Fibroblast of lung (primary cell): ENCODE results near the gene SLC16A14. TPM values are rescaled to one million over a fixed set of nuclear protein-coding genes. Genes with fewer than 3 reads are reported as not detected.

Experiments
- DNase-seq, 2 donors: peaks; one replicate each; pipeline versions ENCODE4 v3.0.0 to v3.0.0-alpha.2; 2010; ENCODE audit warnings: low read depth in 2 of 2
- H2AFZ ChIP-seq: 2 replicates; pipeline ENCODE4 v1.5.1; 2012; ENCODE audit warnings: low read length, control low read depth, inconsistent platforms
- H3K27ac ChIP-seq: 2 replicates; pipeline ENCODE4 v1.5.1; 2011; ENCODE audit warnings: low read length, control low read depth; ENCODE audit not compliant: insufficient read depth
- H3K27me3 ChIP-seq: 2 replicates; pipeline ENCODE4 v1.5.1; 2011; ENCODE audit warnings: mild to moderate bottlenecking, low read length; ENCODE audit not compliant: control insufficient read depth, insufficient read depth
- H3K36me3 ChIP-seq: 2 replicates; pipeline ENCODE4 v1.5.1; 2011; ENCODE audit warnings: low read length; ENCODE audit not compliant: control insufficient read depth, insufficient read depth
- H3K4me1 ChIP-seq: 2 replicates; pipeline ENCODE4 v1.5.1; 2011; ENCODE audit warnings: low read length; ENCODE audit not compliant: control insufficient read depth, insufficient read depth; ENCODE audit errors: extremely low read depth
- H3K4me2 ChIP-seq: 2 replicates; pipeline ENCODE4 v1.5.1; 2011; ENCODE audit warnings: low read length, control low read depth; ENCODE audit not compliant: insufficient read depth; ENCODE audit errors: extremely low read depth
- H3K4me3 ChIP-seq, 4 experiments: fragments of 200-600 bp in 1 of 4; sonication (generic) in 1 of 4; replicated peaks in 1 of 4; 2 replicates each; pipeline ENCODE4 v1.5.1; 2011 to 2016; ENCODE audit warnings: low read length in 4 of 4, low read depth in 3 of 4, mild to moderate bottlenecking in 3 of 4, control low read depth in 2 of 4, inconsistent platforms in 1 of 4, mixed read lengths in 1 of 4; ENCODE audit not compliant: insufficient read depth in 1 of 4; ENCODE audit errors: control extremely low read depth in 1 of 4
- H3K79me2 ChIP-seq: 2 replicates; pipeline ENCODE4 v1.5.1; 2012; ENCODE audit warnings: mild to moderate bottlenecking, low read length, inconsistent platforms; ENCODE audit not compliant: control insufficient read depth, insufficient read depth
- H3K9ac ChIP-seq: 2 replicates; pipeline ENCODE4 v1.5.1; 2011; ENCODE audit warnings: mild to moderate bottlenecking, low read length, control low read depth; ENCODE audit not compliant: insufficient read depth
- H3K9me3 ChIP-seq: 2 replicates; pipeline ENCODE4 v1.5.1; 2012; ENCODE audit warnings: low read depth, low read length; ENCODE audit not compliant: control insufficient read depth, insufficient read depth
- H4K20me1 ChIP-seq: 2 replicates; pipeline ENCODE4 v1.5.1; 2011; ENCODE audit warnings: low read length; ENCODE audit not compliant: control insufficient read depth, insufficient read depth; ENCODE audit errors: extremely low read depth
- CTCF ChIP-seq, 2 donors: IDR thresholded peaks in 1 of 2; conservative IDR thresholded peaks in 1 of 2; 1 replicate in 1 of 2; 2 replicates in 1 of 2; pipeline ENCODE4 v1.5.1; 2011 to 2012; ENCODE audit warnings: low read length in 2 of 2, control low read depth in 1 of 2, inconsistent platforms in 1 of 2, low read depth in 1 of 2, mild to moderate bottlenecking in 1 of 2
- EZH2 ChIP-seq: IDR thresholded peaks from 2 replicates; pipeline ENCODE4 v1.5.1; 2012; ENCODE audit warnings: low read length, control low read depth, mild to moderate bottlenecking; ENCODE audit errors: missing control alignments
- polyA plus RNA-seq, 2 donors: library from polyadenylated mRNA; depleted of rRNA in 1 of 2; stranded (reverse) in 1 of 2; unstranded in 1 of 2; fragments of >200 nt; gene quantifications; 2 replicates each; pipeline ENCODE4 v1.2.1, GENCODE V29; 2011 to 2012; ENCODE audit warnings: missing spikeins in 1 of 2
- total RNA-seq: library from RNA; depleted of rRNA; stranded (reverse); fragments of >200 nt; gene quantifications from 2 replicates; pipeline ENCODE4 v1.2.1, GENCODE V29; 2014

Gene SLC16A14
- total and polyA plus RNA-seq, 2 donors (not counting 1 experiment from before 2014, with no cell fraction given) = 1.8 to 5.6 TPM

GRCh38 chr2:230085201-230085600 is 16.5 kb upstream of the SLC16A14 start:
- H3K27ac ChIP-seq = no peak overlapping the region
- no peaks in the 10 kb centered on the region for H3K79me2 ChIP-seq
- H3K9me3 ChIP-seq = no peaks in the 10 kb centered on the region
- H2AFZ ChIP-seq = no peak overlapping the region
- no peak overlapping the region for H3K4me2 ChIP-seq
- no peaks in the 10 kb centered on the region for H4K20me1 ChIP-seq
- H3K27me3 ChIP-seq = no peaks in the 10 kb centered on the region
- H3K9ac ChIP-seq = no peak overlapping the region
- peak in 1 of 2 donors; percentile 14 for DNase-seq
- no peaks in the 10 kb centered on the region for H3K36me3 ChIP-seq
- TF ChIP-seq EZH2 (no peak), CTCF (conservative IDR thresholded peaks at IDR 0.05 in 1 of 2, IDR thresholded peaks at IDR 0.05 in 1 of 2; ENCODE audit: low read depth in 1 of 2, low read length in 2 of 2) (no peak)
- H3K4me3 ChIP-seq = no peak overlapping the region
- H3K4me1 ChIP-seq = no peaks in the 10 kb centered on the region

GRCh38 chr2:230077851-230078547 is 9.3 kb upstream of the SLC16A14 start:
- no peaks in the 10 kb centered on the region for H4K20me1 ChIP-seq
- H3K27ac ChIP-seq = no peak overlapping the region
- H3K4me1 ChIP-seq = no peaks in the 10 kb centered on the region
- no peak overlapping the region for H3K4me3 ChIP-seq
- no peaks in the 10 kb centered on the region for H3K9me3 ChIP-seq
- no peak for TF ChIP-seq CTCF (conservative IDR thresholded peaks at IDR 0.05 in 1 of 2, IDR thresholded peaks at IDR 0.05 in 1 of 2; ENCODE audit: low read depth in 1 of 2, low read length in 2 of 2)
- TF ChIP-seq EZH2 = no peak
- H3K36me3 ChIP-seq = no peaks in the 10 kb centered on the region
- no peak overlapping the region for H3K9ac ChIP-seq
- H3K27me3 ChIP-seq = no peaks in the 10 kb centered on the region
- H2AFZ ChIP-seq = no peak overlapping the region
- H3K79me2 ChIP-seq = no peaks in the 10 kb centered on the region
- no peak overlapping the region for H3K4me2 ChIP-seq
- DNase-seq = no peak

GRCh38 chr2:230076819-230077218 is 8.1 kb upstream of the SLC16A14 start:
- TF ChIP-seq EZH2 (no peak), CTCF (conservative IDR thresholded peaks at IDR 0.05 in 1 of 2, IDR thresholded peaks at IDR 0.05 in 1 of 2; ENCODE audit: low read depth in 1 of 2, low read length in 2 of 2) (no peak)
- Histone ChIP-seq H3K9me3 (no peaks in the 10 kb centered on the region), H2AFZ (no peak overlapping the region)

More at GRCh38 chr2:230076819-230077218, 8.1 kb upstream of the SLC16A14 start:
- Histone ChIP-seq H3K4me1 (no peaks in the 10 kb centered on the region), H3K36me3 (no peaks in the 10 kb centered on the region), H4K20me1 (no peaks in the 10 kb centered on the region), H3K27ac (no peak overlapping the region), H3K79me2 (no peaks in the 10 kb centered on the region), H3K4me3 (no peak overlapping the region), H3K9ac (no peak overlapping the region), H3K4me2 (no peak overlapping the region), H3K27me3 (no peaks in the 10 kb centered on the region)
- no peak for DNase-seq
